Measurements from ENCODE around the gene NPIPA7. TPM values are rescaled to one million over a fixed set of nuclear protein-coding genes. Genes with fewer than 3 reads are reported as not detected.
"Not testable (repeated sequence)": the region's sequence is repeated elsewhere in the genome, so short reads cannot be mapped to it uniquely, and the experiment has no call there.

The NPIPA7 gene
- total and polyA plus RNA-seq, 10 of the 15 experiments (the other 5 are each of a cell fraction or from before 2014, with no cell fraction given) = 1.1 to 18.6 (median 4.2) TPM

DNA sequence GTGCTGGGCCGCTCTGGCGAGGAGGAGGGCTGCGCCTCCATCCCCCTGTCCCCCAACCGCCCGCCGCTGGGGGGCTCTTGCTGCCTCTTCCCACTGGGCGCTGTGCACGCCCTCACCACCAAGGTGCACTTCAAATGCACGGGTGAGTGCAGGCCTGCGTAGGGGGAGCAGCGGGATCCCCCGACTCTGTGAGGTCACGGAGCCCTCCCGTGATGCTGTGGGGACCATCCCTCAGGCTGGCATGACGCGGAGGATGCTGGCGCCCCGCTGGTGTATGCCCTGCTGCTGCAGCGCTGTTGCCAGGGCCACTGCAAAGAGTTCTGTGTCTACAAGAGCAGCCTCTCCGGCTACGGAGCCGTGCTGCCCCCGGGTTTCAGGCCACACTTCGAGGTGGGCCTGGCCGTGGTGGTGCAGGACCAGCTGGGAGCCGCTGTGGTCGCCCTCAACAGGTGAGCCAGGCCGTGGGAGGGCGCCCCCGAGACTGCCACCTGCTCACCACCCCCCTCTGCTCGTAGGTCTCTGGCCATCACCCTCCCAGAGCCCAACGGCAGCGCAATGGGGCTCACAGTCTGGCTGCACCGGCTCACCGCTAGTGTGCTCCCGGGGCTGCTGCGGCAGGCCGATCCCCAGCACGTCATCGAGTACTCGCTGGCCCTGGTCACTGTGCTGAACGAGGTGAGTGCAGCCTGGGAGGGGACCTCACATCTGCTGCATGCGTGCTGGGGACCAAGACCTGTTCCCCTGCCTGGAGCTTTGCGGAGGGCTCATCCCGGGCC is 9.7 kb upstream of the NPIPA7 start:
- H4K20me1 ChIP-seq (ENCODE audit: control insufficient read depth, insufficient read depth); RAD21 ChIA-PET (ENCODE audit: unreplicated experiment); POLR2A ChIA-PET: not testable (repeated sequence)

GRCh38 chr16:16371136-16371735 is 7.7 kb upstream of the NPIPA7 start:
- WGBS (ENCODE audit: insufficient coverage, insufficient replicate concordance, low lambda C conversion rate, missing lambda C conversion rate) = 58% methylated on average over 10 of the region's 43 CpGs
- H2AFZ ChIP-seq (ENCODE audit: control insufficient read depth, low read depth, low read length); POLR2A ChIA-PET; H3K27me3 ChIP-seq (replicated peaks in 1 of 2; ENCODE audit: control insufficient read depth in 2 of 2, insufficient read depth in 2 of 2, low read length in 1 of 2); H3K36me3 ChIP-seq (ENCODE audit: control insufficient read depth in 2 of 2, insufficient read depth in 2 of 2, low read length in 1 of 2); SMC1A ChIA-PET (ENCODE audit: uncharacterized antibody, unreplicated experiment); intact Hi-C loops (cut with micrococcal nuclease; ENCODE audit: unreplicated experiment); BruUV-seq (replicated peaks); H3K9ac ChIP-seq (ENCODE audit: control insufficient read depth, insufficient read depth, low read length); in situ Hi-C loops (cut with MboI); CTCF ChIA-PET; RAD21 ChIA-PET (ENCODE audit: unreplicated experiment); DNase-seq (ENCODE audit: low read depth, low spot score); H4K20me1 ChIP-seq (ENCODE audit: control insufficient read depth, insufficient read depth); H3K4me3 ChIP-seq; H3K27ac ChIP-seq (ENCODE audit: control insufficient read depth, insufficient read depth); ATAC-seq; FAIRE-seq; H3K4me1 ChIP-seq (ENCODE audit: control insufficient read depth, insufficient read depth, low read length); H3K79me2 ChIP-seq (ENCODE audit: control insufficient read depth, insufficient read depth, low read length); H3K4me2 ChIP-seq (ENCODE audit: control insufficient read depth, insufficient read depth); H3K9me3 ChIP-seq (replicated peaks; ENCODE audit: control insufficient read depth, insufficient read depth, low read length): not testable (repeated sequence)

More for the DNA sequence above, 9.7 kb upstream of the NPIPA7 start:
- H3K9me3 ChIP-seq (replicated peaks; ENCODE audit: control insufficient read depth, insufficient read depth, low read length); H2AFZ ChIP-seq (ENCODE audit: control insufficient read depth, low read depth, low read length); H3K36me3 ChIP-seq (ENCODE audit: control insufficient read depth in 2 of 2, insufficient read depth in 2 of 2, low read length in 1 of 2); ATAC-seq; FAIRE-seq; SMC1A ChIA-PET (ENCODE audit: uncharacterized antibody, unreplicated experiment); H3K4me1 ChIP-seq (ENCODE audit: control insufficient read depth, insufficient read depth, low read length); BruUV-seq (replicated peaks); DNase-seq (ENCODE audit: low read depth, low spot score); H3K9ac ChIP-seq (ENCODE audit: control insufficient read depth, insufficient read depth, low read length); CTCF ChIA-PET; H3K79me2 ChIP-seq (ENCODE audit: control insufficient read depth, insufficient read depth, low read length); H3K4me2 ChIP-seq (ENCODE audit: control insufficient read depth, insufficient read depth); intact Hi-C loops (cut with micrococcal nuclease; ENCODE audit: unreplicated experiment); H3K27me3 ChIP-seq (replicated peaks in 1 of 2; ENCODE audit: control insufficient read depth in 2 of 2, insufficient read depth in 2 of 2, low read length in 1 of 2); H3K4me3 ChIP-seq; H3K27ac ChIP-seq (ENCODE audit: control insufficient read depth, insufficient read depth); in situ Hi-C loops (cut with MboI): not testable (repeated sequence)
- 41% methylated on average over 24 of the region's 45 CpGs for WGBS (ENCODE audit: insufficient coverage, insufficient replicate concordance, low lambda C conversion rate, missing lambda C conversion rate)

DNA sequence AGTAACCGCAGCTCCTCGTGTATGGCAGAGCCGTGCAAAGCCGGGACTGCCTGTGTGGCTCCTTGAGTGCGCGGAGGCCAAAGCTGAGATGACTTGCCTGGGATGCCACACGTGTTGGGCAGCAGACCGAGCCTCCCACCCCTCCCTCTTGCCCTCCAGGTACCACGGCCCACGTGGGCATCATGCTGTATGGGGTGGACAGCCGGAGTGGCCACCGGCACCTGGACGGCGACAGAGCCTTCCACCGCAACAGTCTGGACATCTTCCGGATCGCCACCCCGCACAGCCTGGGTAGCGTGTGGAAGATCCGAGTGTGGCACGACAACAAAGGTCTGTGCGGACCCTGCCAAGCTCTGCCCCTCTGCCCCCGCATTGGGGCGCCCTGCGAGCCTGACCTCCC is 4.7 kb upstream of the NPIPA7 start:
- CTCF ChIA-PET; H3K27me3 ChIP-seq (replicated peaks in 1 of 2; ENCODE audit: control insufficient read depth in 2 of 2, insufficient read depth in 2 of 2, low read length in 1 of 2); FAIRE-seq; intact Hi-C loops (cut with micrococcal nuclease; ENCODE audit: unreplicated experiment); H3K79me2 ChIP-seq (ENCODE audit: control insufficient read depth, insufficient read depth, low read length); H3K36me3 ChIP-seq (ENCODE audit: control insufficient read depth in 2 of 2, insufficient read depth in 2 of 2, low read length in 1 of 2); DNase-seq (ENCODE audit: low read depth, low spot score); H3K4me3 ChIP-seq; ATAC-seq; H3K4me2 ChIP-seq (ENCODE audit: control insufficient read depth, insufficient read depth); H3K27ac ChIP-seq (ENCODE audit: control insufficient read depth, insufficient read depth); H4K20me1 ChIP-seq (ENCODE audit: control insufficient read depth, insufficient read depth); H3K4me1 ChIP-seq (ENCODE audit: control insufficient read depth, insufficient read depth, low read length); in situ Hi-C loops (cut with MboI); H3K9me3 ChIP-seq (replicated peaks; ENCODE audit: control insufficient read depth, insufficient read depth, low read length); H2AFZ ChIP-seq (ENCODE audit: control insufficient read depth, low read depth, low read length); H3K9ac ChIP-seq (ENCODE audit: control insufficient read depth, insufficient read depth, low read length); POLR2A ChIA-PET; RAD21 ChIA-PET (ENCODE audit: unreplicated experiment); BruUV-seq (replicated peaks); SMC1A ChIA-PET (ENCODE audit: uncharacterized antibody, unreplicated experiment): not testable (repeated sequence)
- WGBS (ENCODE audit: insufficient coverage, insufficient replicate concordance, low lambda C conversion rate, missing lambda C conversion rate) = 67% methylated on average over 5 of the region's 25 CpGs

DNA sequence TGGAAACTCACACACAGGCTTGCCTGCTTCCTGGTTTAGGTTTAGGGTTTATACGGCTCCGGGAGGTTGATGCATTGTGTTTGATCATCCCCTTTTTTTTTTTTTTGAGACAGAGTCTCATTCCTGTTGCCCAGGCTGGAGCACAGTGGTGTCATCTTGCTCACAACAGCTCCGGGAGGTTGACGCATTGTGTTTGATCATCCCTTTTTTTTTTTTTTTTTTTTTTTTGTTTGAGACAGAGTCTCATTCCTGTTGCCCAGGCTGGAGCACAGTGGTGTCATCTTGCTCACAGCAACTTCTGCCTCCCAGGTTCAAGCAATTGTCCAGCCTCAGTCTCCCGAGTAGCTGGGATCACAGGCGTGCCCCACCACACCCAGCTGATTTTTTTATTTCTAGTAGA is 20.7 kb downstream of the NPIPA7 start:
- FAIRE-seq = not testable (repeated sequence)

More for the DNA sequence above, 20.7 kb downstream of the NPIPA7 start:
- CTCF ChIA-PET; DNase-seq (ENCODE audit: low read depth, low spot score); intact Hi-C loops (cut with micrococcal nuclease; ENCODE audit: unreplicated experiment); H3K9ac ChIP-seq (ENCODE audit: control insufficient read depth, insufficient read depth, low read length); H3K27me3 ChIP-seq (replicated peaks in 1 of 2; ENCODE audit: control insufficient read depth in 2 of 2, insufficient read depth in 2 of 2, low read length in 1 of 2); POLR2A ChIA-PET; H3K4me2 ChIP-seq (ENCODE audit: control insufficient read depth, insufficient read depth); H3K79me2 ChIP-seq (ENCODE audit: control insufficient read depth, insufficient read depth, low read length); H3K36me3 ChIP-seq (ENCODE audit: control insufficient read depth in 2 of 2, insufficient read depth in 2 of 2, low read length in 1 of 2); H2AFZ ChIP-seq (ENCODE audit: control insufficient read depth, low read depth, low read length); H3K27ac ChIP-seq (ENCODE audit: control insufficient read depth, insufficient read depth); BruUV-seq (replicated peaks); RAD21 ChIA-PET (ENCODE audit: unreplicated experiment); H4K20me1 ChIP-seq (ENCODE audit: control insufficient read depth, insufficient read depth); H3K4me1 ChIP-seq (ENCODE audit: control insufficient read depth, insufficient read depth, low read length); H3K9me3 ChIP-seq (replicated peaks; ENCODE audit: control insufficient read depth, insufficient read depth, low read length); in situ Hi-C loops (cut with MboI); SMC1A ChIA-PET (ENCODE audit: uncharacterized antibody, unreplicated experiment); ATAC-seq; H3K4me3 ChIP-seq: not testable (repeated sequence)
- no CpG with 5 or more reads among the region's 6 CpGs for WGBS (ENCODE audit: insufficient coverage, insufficient replicate concordance, low lambda C conversion rate, missing lambda C conversion rate)
